ENCODE measurements around the gene DUSP28.

DNA sequence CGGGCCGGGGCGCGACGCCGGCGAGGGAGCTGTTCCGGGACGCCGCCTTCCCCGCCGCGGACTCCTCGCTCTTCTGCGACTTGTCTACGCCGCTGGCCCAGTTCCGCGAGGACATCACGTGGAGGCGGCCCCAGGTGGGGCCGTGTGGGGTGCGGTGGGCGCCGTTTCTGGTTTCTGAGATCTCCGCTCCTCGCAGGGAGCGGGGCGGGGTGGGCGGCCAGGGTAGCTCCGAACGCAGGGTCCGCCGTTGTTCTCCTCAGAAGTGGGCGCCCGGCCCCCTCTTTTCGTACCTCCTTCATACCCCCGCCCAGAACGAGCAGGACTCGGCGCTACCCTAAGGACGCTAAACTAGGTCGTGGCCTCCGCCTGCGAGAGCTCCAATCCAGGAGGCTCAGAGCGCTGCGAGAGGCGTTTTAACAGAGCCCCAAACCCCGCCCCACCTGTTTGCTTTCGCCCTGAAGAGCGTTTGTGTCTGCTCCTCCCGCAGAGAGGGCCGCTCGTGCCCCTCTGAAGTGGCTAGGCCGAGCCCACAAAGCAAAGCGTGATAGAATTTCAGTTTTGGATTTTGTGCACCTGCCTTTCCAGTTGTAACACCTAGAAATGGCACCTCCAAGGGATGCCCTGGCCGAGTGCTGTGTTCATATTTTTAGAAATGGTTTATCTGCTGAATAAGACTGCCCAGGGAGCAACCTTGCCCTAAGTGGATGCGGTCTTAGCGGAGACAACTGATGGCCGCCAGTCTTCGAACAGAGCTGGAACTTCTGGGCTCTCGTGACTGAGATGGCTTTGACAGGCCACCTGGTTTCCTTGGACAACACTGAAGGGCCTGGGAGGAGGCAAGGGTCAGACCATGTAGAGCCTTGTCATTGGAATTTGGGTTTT is 27.0 kb downstream of the DUSP28 start:
- no peak for TF ChIP-seq RARB (CRISPR knock-in tag; IDR thresholded peaks at IDR 0.05)
- no peak for TF ChIP-seq CSDC2 (CRISPR knock-in tag; IDR thresholded peaks at IDR 0.05)
